Liver (tissue), 9 donors: Measurements from ENCODE around the gene TK1. TPM values are rescaled to one million over a fixed set of nuclear protein-coding genes. Genes with fewer than 3 reads are reported as not detected.
A peak's percentile ranks its signal among the peaks of the same experiment; 100 is the strongest.

Experiments used
- DNase-seq: peaks from one replicate; pipeline ENCODE4 v3.0.0-alpha.2; 2017; ENCODE audit warnings: low spot score
- H3K27ac ChIP-seq, 2 donors: one replicate each; pipeline ENCODE4 v1.7.0; 2013; ENCODE audit warnings: inconsistent platforms in 2 of 2, low read length in 2 of 2, control low read depth in 1 of 2, low read depth in 1 of 2, mild to moderate bottlenecking in 1 of 2
- H3K27me3 ChIP-seq, 4 donors: one replicate each; pipeline versions ENCODE4 v1.6.1 to v1.7.0; 2013; ENCODE audit warnings: low read length in 3 of 4, inconsistent platforms in 1 of 4, mild to moderate bottlenecking in 1 of 4, moderate library complexity in 1 of 4; ENCODE audit not compliant: control insufficient read depth in 4 of 4, insufficient read depth in 4 of 4
- H3K36me3 ChIP-seq, 4 donors: one replicate each; pipeline versions ENCODE4 v1.6.1 to v1.7.0; 2013; ENCODE audit warnings: low read length in 3 of 4, mild to moderate bottlenecking in 3 of 4, low read depth in 1 of 4, moderate library complexity in 1 of 4; ENCODE audit not compliant: control insufficient read depth in 4 of 4, insufficient read depth in 3 of 4
- H3K4me1 ChIP-seq, 4 donors: one replicate each; pipeline versions ENCODE4 v1.6.1 to v1.7.0; 2013; ENCODE audit warnings: low read length in 3 of 4, mild to moderate bottlenecking in 3 of 4, moderate library complexity in 1 of 4; ENCODE audit not compliant: control insufficient read depth in 4 of 4, insufficient read depth in 4 of 4
- H3K4me3 ChIP-seq, 3 donors: one replicate each; pipeline versions ENCODE4 v1.6.1 to v1.7.0; 2013; ENCODE audit warnings: low read length in 3 of 3, control low read depth in 1 of 3, low read depth in 1 of 3, mild to moderate bottlenecking in 1 of 3
- H3K9ac ChIP-seq, 2 donors: one replicate each; pipeline ENCODE4 v1.7.0; 2013; ENCODE audit warnings: low read length in 2 of 2, mild to moderate bottlenecking in 2 of 2, moderate library complexity in 2 of 2, control low read depth in 1 of 2, low read depth in 1 of 2
- H3K9me3 ChIP-seq, 4 donors: one replicate each; pipeline versions ENCODE4 v1.6.1 to v1.7.0; 2013; ENCODE audit warnings: low read length in 3 of 4; ENCODE audit not compliant: control insufficient read depth in 4 of 4
- CTCF ChIP-seq: fragments of 150-350 bp; IDR thresholded peaks from 2 replicates; pipeline ENCODE4 v1.5.1; 2017; ENCODE audit warnings: improper control_type of control experiment, low read depth, low read length; ENCODE audit not compliant: missing input control
- EGR1 ChIP-seq, 2 donors: IDR thresholded peaks; 2 replicates each; pipeline ENCODE4 v1.6.1; 2016 to 2018; ENCODE audit warnings: antibody characterized with exemption in 2 of 2, low read depth in 2 of 2
- FOXA2 ChIP-seq: IDR thresholded peaks from 2 replicates; pipeline ENCODE4 v1.6.1; 2016; ENCODE audit warnings: antibody characterized with exemption
- GABPA ChIP-seq, 2 donors: IDR thresholded peaks in 1 of 2; conservative IDR thresholded peaks in 1 of 2; 2 replicates each; pipeline ENCODE4 v1.6.1; 2016; ENCODE audit warnings: antibody characterized with exemption in 2 of 2, mild to moderate bottlenecking in 1 of 2, moderate library complexity in 1 of 2
- HNF4A ChIP-seq, 2 donors: conservative IDR thresholded peaks; 2 replicates each; pipeline ENCODE4 v1.6.1; 2016; ENCODE audit warnings: antibody characterized with exemption in 2 of 2, mild to moderate bottlenecking in 2 of 2
- HNF4G ChIP-seq: IDR thresholded peaks from 2 replicates; pipeline ENCODE4 v1.6.1; 2016; ENCODE audit warnings: antibody characterized with exemption
- MAX ChIP-seq: IDR thresholded peaks from 2 replicates; pipeline ENCODE4 v1.6.1; 2016; ENCODE audit warnings: antibody characterized with exemption
- RAD21 ChIP-seq, 2 donors: IDR thresholded peaks; 2 replicates each; pipeline ENCODE4 v1.6.1; 2016; ENCODE audit warnings: antibody characterized with exemption in 2 of 2, mild to moderate bottlenecking in 2 of 2
- RXRA ChIP-seq, 2 donors: IDR thresholded peaks; 2 replicates each; pipeline ENCODE4 v1.6.1; 2017 to 2018; ENCODE audit warnings: antibody characterized with exemption in 2 of 2, mild to moderate bottlenecking in 1 of 2
- SP1 ChIP-seq: IDR thresholded peaks from 2 replicates; pipeline ENCODE4 v1.6.1; 2018; ENCODE audit warnings: antibody characterized with exemption, mild to moderate bottlenecking
- TAF1 ChIP-seq: conservative IDR thresholded peaks from 2 replicates; pipeline ENCODE4 v1.6.1; 2016; ENCODE audit warnings: antibody characterized with exemption, mild to moderate bottlenecking
- YY1 ChIP-seq: IDR thresholded peaks from 2 replicates; pipeline ENCODE4 v1.6.1; 2016; ENCODE audit warnings: antibody characterized with exemption, mild to moderate bottlenecking
- ZBTB33 ChIP-seq: IDR thresholded peaks from 2 replicates; pipeline ENCODE4 v1.6.1; 2016; ENCODE audit warnings: antibody characterized with exemption
- WGBS: extraction: QIAGEN DNeasy Blood & Tissue Kit; methylation state at CpG from one replicate; pipeline ENCODE4 v1.1.7; 2013; 5-methylcytosine and 5-hydroxymethylcytosine counted together
- polyA plus RNA-seq, 2 donors: library from polyadenylated mRNA; stranded (reverse) in 1 of 2; unstranded in 1 of 2; fragments of 200-250 nt in 1 of 2; fragments of >200 nt in 1 of 2; fragmentation: Nextera tagmentation in 1 of 2; extraction: Ambion mirVana in 1 of 2; gene quantifications; one replicate each; pipeline versions ENCODE4 v1.2.1 to v1.2.3, GENCODE V29; 2013 to 2015
- total RNA-seq, 2 donors: library from RNA; depleted of rRNA; stranded (reverse); fragments of >200 nt; gene quantifications; one replicate each; pipeline ENCODE4 v1.2.3, GENCODE V29; 2014
- TF ChIP-seq, protein P1 (sequence below): IDR thresholded peaks from 2 replicates; pipeline ENCODE4 v1.6.1; 2016; ENCODE audit warnings: antibody characterized with exemption, mild to moderate bottlenecking
- TF ChIP-seq, protein P2 (sequence below): IDR thresholded peaks from 2 replicates; pipeline ENCODE4 v1.6.1; 2016; ENCODE audit warnings: antibody characterized with exemption
- donor health status: healthy.
- donor health status: healthy.
- donor health status: healthy.
- donor health status: healthy.
- donor health status: healthy.

Gene TK1
- total and polyA plus RNA-seq, 4 donors, result 0.84 to 97.6 (median 10.1) TPM

DNA sequence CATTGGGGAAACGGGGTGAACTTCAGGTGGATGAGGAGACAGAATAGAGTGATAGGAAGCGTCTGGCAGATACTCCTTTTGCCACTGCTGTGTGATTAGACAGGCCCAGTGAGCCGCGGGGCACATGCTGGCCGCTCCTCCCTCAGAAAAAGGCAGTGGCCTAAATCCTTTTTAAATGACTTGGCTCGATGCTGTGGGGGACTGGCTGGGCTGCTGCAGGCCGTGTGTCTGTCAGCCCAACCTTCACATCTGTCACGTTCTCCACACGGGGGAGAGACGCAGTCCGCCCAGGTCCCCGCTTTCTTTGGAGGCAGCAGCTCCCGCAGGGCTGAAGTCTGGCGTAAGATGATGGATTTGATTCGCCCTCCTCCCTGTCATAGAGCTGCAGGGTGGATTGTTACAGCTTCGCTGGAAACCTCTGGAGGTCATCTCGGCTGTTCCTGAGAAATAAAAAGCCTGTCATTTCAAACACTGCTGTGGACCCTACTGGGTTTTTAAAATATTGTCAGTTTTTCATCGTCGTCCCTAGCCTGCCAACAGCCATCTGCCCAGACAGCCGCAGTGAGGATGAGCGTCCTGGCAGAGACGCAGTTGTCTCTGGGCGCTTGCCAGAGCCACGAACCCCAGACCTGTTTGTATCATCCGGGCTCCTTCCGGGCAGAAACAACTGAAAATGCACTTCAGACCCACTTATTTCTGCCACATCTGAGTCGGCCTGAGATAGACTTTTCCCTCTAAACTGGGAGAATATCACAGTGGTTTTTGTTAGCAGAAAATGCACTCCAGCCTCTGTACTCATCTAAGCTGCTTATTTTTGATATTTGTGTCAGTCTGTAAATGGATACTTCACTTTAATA lies 37.6 kb upstream of the TK1 start (continued):
- TF ChIP-seq ZBTB33 (no peak), CTCF (no peak), HNF4A (conservative IDR thresholded peaks at IDR 0.05) (no peak), RAD21 (IDR thresholded peaks at IDR 0.05) (no peak), FOXA2 (no peak)

DNA sequence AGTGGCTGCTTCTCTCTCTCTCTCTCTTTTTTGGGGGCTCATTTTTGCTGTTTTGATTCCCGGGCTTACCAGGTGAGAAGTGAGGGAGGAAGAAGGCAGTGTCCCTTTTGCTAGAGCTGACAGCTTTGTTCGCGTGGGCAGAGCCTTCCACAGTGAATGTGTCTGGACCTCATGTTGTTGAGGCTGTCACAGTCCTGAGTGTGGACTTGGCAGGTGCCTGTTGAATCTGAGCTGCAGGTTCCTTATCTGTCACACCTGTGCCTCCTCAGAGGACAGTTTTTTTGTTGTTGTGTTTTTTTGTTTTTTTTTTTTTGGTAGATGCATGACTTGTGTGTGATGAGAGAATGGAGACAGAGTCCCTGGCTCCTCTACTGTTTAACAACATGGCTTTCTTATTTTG lies 36.9 kb upstream of the TK1 start:
- TF ChIP-seq HNF4A (conservative IDR thresholded peaks at IDR 0.05) (no peak), TAF1 (no peak)

DNA sequence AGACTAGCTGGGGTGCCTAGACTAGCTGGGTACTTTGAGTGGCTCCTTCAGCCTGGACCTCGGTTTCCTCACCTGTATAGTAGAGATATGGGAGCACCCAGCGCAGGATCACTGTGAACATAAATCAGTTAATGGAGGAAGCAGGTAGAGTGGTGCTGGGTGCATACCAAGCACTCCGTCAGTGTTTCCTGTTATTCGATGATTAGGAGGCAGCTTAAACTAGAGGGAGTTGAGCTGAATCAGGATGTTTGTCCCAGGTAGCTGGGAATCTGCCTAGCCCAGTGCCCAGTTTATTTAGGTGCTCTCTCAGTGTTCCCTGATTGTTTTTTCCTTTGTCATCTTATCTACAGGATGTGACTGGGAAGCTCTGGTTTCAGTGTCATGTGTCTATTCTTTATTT lies 36.2 kb upstream of the TK1 start:
- no peaks in the 10 kb centered on the region for H3K36me3 ChIP-seq
- TF ChIP-seq EGR1 (IDR thresholded peaks at IDR 0.05; ENCODE audit: low read depth in 2 of 2), result no peak
- TF ChIP-seq, protein P1, sequence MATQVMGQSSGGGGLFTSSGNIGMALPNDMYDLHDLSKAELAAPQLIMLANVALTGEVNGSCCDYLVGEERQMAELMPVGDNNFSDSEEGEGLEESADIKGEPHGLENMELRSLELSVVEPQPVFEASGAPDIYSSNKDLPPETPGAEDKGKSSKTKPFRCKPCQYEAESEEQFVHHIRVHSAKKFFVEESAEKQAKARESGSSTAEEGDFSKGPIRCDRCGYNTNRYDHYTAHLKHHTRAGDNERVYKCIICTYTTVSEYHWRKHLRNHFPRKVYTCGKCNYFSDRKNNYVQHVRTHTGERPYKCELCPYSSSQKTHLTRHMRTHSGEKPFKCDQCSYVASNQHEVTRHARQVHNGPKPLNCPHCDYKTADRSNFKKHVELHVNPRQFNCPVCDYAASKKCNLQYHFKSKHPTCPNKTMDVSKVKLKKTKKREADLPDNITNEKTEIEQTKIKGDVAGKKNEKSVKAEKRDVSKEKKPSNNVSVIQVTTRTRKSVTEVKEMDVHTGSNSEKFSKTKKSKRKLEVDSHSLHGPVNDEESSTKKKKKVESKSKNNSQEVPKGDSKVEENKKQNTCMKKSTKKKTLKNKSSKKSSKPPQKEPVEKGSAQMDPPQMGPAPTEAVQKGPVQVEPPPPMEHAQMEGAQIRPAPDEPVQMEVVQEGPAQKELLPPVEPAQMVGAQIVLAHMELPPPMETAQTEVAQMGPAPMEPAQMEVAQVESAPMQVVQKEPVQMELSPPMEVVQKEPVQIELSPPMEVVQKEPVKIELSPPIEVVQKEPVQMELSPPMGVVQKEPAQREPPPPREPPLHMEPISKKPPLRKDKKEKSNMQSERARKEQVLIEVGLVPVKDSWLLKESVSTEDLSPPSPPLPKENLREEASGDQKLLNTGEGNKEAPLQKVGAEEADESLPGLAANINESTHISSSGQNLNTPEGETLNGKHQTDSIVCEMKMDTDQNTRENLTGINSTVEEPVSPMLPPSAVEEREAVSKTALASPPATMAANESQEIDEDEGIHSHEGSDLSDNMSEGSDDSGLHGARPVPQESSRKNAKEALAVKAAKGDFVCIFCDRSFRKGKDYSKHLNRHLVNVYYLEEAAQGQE, result no peak
- no peak for TF ChIP-seq HNF4G
- no peak for TF ChIP-seq ZBTB33
- TF ChIP-seq YY1, result no peak
- TF ChIP-seq SP1, result no peak
- TF ChIP-seq, protein P2, sequence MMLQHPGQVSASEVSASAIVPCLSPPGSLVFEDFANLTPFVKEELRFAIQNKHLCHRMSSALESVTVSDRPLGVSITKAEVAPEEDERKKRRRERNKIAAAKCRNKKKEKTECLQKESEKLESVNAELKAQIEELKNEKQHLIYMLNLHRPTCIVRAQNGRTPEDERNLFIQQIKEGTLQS, result no peak
- no peak for TF ChIP-seq TAF1
- TF ChIP-seq MAX, result no peak
- TF ChIP-seq GABPA (IDR thresholded peaks at IDR 0.05 in 1 of 2, conservative IDR thresholded peaks at IDR 0.05 in 1 of 2), result no peak
- TF ChIP-seq CTCF, result no peak
- TF ChIP-seq RXRA (IDR thresholded peaks at IDR 0.05), result no peak
- no peak overlapping the region for H3K4me3 ChIP-seq
- DNase-seq, result no peak
- H3K9ac ChIP-seq, result no peak overlapping the region
- H3K9me3 ChIP-seq, result no peaks in the 10 kb centered on the region
- no peaks in the 10 kb centered on the region for H3K27me3 ChIP-seq
- peaks cover 0 to 3% (median 0%) of the 10 kb centered on the region in 4 donors for H3K4me1 ChIP-seq
- peak overlapping the region; percentile 13 to 19 for H3K27ac ChIP-seq
- WGBS, result 83% methylated on average over 4 of the region's 4 CpGs

More for the DNA sequence above, 36.9 kb upstream of the TK1 start:
- H3K36me3 ChIP-seq, result no peaks in the 10 kb centered on the region
- no peaks in the 10 kb centered on the region for H3K9me3 ChIP-seq
- no peak overlapping the region for H3K9ac ChIP-seq
- H3K27ac ChIP-seq, result peak overlapping the region in 1 of 2 donors; percentile 13
- H3K27me3 ChIP-seq, result no peaks in the 10 kb centered on the region
- no peak for DNase-seq
- H3K4me1 ChIP-seq, result peaks cover 0 to 3% (median 0%) of the 10 kb centered on the region in 4 donors
- WGBS, result 84% methylated on average over 3 of the region's 3 CpGs
- no peak overlapping the region for H3K4me3 ChIP-seq
